ENCODE results near the gene TINAG. TPM values are rescaled to one million over a fixed set of nuclear protein-coding genes. Genes with fewer than 3 reads are reported as not detected.

The TINAG gene
- total RNA-seq, 2 experiments from 2014 or later, result not detected

DNA sequence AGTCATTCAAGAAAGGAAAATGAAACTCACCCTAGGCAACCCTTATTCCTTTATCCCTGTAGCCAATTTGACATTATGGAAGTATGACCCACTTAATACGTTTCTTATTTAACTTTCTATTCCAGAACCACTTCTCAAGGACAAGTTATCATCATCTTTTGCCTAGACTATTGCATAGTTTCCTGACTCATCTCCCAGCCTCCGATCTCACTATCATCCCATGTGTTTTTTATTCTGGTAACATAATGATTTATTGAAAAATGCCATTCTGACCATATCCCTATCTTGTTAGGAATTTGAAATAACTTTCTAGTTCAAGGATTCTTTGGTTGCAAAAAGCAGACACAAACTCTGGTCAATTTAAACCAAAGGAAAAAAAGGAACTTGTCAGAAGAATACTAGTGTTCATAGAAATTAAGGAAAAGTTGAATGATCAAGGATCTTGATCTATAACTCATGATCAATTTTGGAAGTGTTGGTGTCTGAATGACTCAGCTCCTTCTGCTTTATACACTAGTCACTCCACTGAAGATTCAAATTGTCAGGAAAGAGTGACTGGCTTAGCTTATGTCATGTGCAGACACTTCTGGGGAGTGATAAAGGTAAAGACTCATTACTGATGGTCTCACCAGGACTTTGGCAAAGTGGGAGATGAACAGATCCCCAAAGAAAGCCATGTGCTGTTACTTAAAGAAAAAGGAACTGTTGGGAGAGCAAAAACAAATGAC lies 8.5 kb upstream of the TINAG start:
- TF ChIP-seq, protein P1, sequence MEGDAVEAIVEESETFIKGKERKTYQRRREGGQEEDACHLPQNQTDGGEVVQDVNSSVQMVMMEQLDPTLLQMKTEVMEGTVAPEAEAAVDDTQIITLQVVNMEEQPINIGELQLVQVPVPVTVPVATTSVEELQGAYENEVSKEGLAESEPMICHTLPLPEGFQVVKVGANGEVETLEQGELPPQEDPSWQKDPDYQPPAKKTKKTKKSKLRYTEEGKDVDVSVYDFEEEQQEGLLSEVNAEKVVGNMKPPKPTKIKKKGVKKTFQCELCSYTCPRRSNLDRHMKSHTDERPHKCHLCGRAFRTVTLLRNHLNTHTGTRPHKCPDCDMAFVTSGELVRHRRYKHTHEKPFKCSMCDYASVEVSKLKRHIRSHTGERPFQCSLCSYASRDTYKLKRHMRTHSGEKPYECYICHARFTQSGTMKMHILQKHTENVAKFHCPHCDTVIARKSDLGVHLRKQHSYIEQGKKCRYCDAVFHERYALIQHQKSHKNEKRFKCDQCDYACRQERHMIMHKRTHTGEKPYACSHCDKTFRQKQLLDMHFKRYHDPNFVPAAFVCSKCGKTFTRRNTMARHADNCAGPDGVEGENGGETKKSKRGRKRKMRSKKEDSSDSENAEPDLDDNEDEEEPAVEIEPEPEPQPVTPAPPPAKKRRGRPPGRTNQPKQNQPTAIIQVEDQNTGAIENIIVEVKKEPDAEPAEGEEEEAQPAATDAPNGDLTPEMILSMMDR (IDR thresholded peaks at IDR 0.05), result no peak
- Mint-ChIP-seq H3K4me3 (no peak overlapping the region), H3K36me3 (ENCODE audit: low read depth) (no peaks in the 10 kb centered on the region)

DNA sequence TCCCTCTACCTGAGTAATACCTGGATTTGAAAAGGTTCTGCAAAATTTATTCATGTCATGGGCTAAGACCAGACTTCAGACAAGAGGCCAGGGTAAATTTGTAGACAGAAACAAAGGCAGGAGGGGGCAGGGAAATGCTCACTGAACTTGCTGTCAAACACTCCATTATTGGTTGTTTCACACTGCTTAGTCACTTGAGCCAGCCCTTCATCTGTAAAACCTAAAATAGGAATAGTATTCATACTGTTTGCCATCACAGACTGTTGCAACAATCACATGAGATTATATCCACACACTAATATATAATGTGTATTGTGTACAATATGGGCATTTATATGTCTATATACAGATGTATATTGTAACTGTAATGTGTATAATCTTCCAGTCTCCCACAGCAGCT lies 6.5 kb upstream of the TINAG start:
- intact Hi-C loops (cut with DNase I, micrococcal nuclease), result no loop called here
- Histone ChIP-seq H3K36me3 (ENCODE audit: insufficient read depth, low read length) (no peaks in the 10 kb centered on the region), H3K4me1 (ENCODE audit: insufficient read depth, low read length) (no peaks in the 10 kb centered on the region), H3K4me3 (ENCODE audit: low read length) (no peak overlapping the region), H3K27me3 (ENCODE audit: control insufficient read depth in 1 of 2, insufficient read depth in 2 of 2, low read length in 2 of 2) (no peaks in the 10 kb centered on the region), H3K27ac (ENCODE audit: low read depth in 1 of 2, low read length in 2 of 2) (no peak overlapping the region), H3K9me3 (ENCODE audit: control insufficient read depth in 1 of 2, insufficient read depth in 1 of 2, low read length in 2 of 2) (no peaks in the 10 kb centered on the region)
- CTCF ChIA-PET, result no interaction called here
- TF ChIP-seq, protein P1 (IDR thresholded peaks at IDR 0.05), result no peak
- Mint-ChIP-seq H3K27me3 (no peaks in the 10 kb centered on the region), H3K27ac (no peak overlapping the region), H3K36me3 (ENCODE audit: low read depth) (no peaks in the 10 kb centered on the region), H3K4me1 (ENCODE audit: low read depth) (no peaks in the 10 kb centered on the region), H3K4me3 (no peak overlapping the region), H3K9me3 (peaks cover 2% of the 10 kb centered on the region)
- POLR2A ChIA-PET, result no interaction called here
- no peak for DNase-seq
- no peak for ATAC-seq (ENCODE audit: poor library complexity)

More for the DNA sequence above, 8.5 kb upstream of the TINAG start:
- CTCF ChIA-PET, result no interaction called here
- intact Hi-C loops (cut with DNase I, micrococcal nuclease), result no loop called here
- Histone ChIP-seq H3K36me3 (ENCODE audit: insufficient read depth, low read length) (no peaks in the 10 kb centered on the region), H3K4me3 (ENCODE audit: low read length) (no peak overlapping the region), H3K27me3 (ENCODE audit: control insufficient read depth in 1 of 2, insufficient read depth in 2 of 2, low read length in 2 of 2) (no peaks in the 10 kb centered on the region), H3K4me1 (ENCODE audit: insufficient read depth, low read length) (no peaks in the 10 kb centered on the region), H3K27ac (ENCODE audit: low read depth in 1 of 2, low read length in 2 of 2) (no peak overlapping the region), H3K9me3 (ENCODE audit: control insufficient read depth in 1 of 2, insufficient read depth in 1 of 2, low read length in 2 of 2) (peaks cover 0 to 11% of the 10 kb centered on the region in 2 experiments)
- DNase-seq (no peak), ATAC-seq (ENCODE audit: poor library complexity) (no peak)
- peaks cover 4% of the 10 kb centered on the region for H3K9me3 Mint-ChIP-seq
- H3K27ac Mint-ChIP-seq, result no peak overlapping the region
- POLR2A ChIA-PET, result no interaction called here
- H3K4me1 Mint-ChIP-seq (ENCODE audit: low read depth), result no peaks in the 10 kb centered on the region
- no peaks in the 10 kb centered on the region for H3K27me3 Mint-ChIP-seq

DNA sequence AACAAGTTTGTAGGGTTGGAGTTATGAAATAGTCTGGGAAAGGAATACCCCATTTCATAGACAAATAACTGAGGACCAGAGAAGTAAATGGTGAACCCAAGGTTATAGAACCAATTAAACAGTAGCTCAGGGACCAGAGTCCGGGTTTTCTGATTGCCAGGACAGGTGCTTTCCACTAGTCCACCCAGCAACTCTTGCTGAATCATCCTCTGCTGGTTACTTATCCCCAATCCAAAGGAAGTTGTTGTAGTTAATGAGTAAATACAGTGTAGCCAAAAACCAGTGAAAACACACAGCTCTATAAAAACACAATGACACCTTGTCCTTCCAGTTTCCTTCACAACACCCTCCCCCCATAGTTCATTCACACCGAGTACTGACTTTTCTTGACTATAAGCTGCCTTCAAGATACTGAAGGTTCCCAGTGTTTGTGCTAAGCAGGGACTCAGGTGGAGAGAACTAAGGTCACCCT lies 766 bp upstream of the TINAG start:
- no peak overlapping the region for H3K4me3 Mint-ChIP-seq
- TF ChIP-seq, protein P1 (IDR thresholded peaks at IDR 0.05), result no peak
- no peak overlapping the region for H3K27ac ChIP-seq (ENCODE audit: low read depth in 1 of 2, low read length in 2 of 2)
- no peaks in the 10 kb centered on the region for H3K4me1 Mint-ChIP-seq (ENCODE audit: low read depth)
- intact Hi-C loops (cut with DNase I, micrococcal nuclease), result no loop called here
- no peaks in the 10 kb centered on the region for H3K36me3 Mint-ChIP-seq (ENCODE audit: low read depth)
- no peaks in the 10 kb centered on the region for H3K4me1 ChIP-seq (ENCODE audit: insufficient read depth, low read length)
- H3K27me3 Mint-ChIP-seq, result no peaks in the 10 kb centered on the region
- no peaks in the 10 kb centered on the region for H3K9me3 Mint-ChIP-seq
- no peak for ATAC-seq (ENCODE audit: poor library complexity)
- H3K27ac Mint-ChIP-seq, result no peak overlapping the region
- ChIA-PET CTCF (no interaction called here), POLR2A (no interaction called here)
- H3K4me3 ChIP-seq (ENCODE audit: low read length), result no peak overlapping the region
- no peaks in the 10 kb centered on the region for H3K36me3 ChIP-seq (ENCODE audit: insufficient read depth, low read length)
- H3K27me3 ChIP-seq (ENCODE audit: control insufficient read depth in 1 of 2, insufficient read depth in 2 of 2, low read length in 2 of 2), result no peaks in the 10 kb centered on the region
- DNase-seq, result no peak
- H3K9me3 ChIP-seq (ENCODE audit: control insufficient read depth in 1 of 2, insufficient read depth in 1 of 2, low read length in 2 of 2), result no peaks in the 10 kb centered on the region
